SK-N-SH (cell line): ENCODE data around the gene RICTOR. TPM values are rescaled to one million over a fixed set of nuclear protein-coding genes. Genes with fewer than 3 reads are reported as not detected.

Experiments
- CTCF ChIA-PET: fragments of 300-600, 350-600 bp; formaldehyde crosslinking; extraction: SDS; loops from one replicate; lab custom pipeline; 2021; lab: Yijun Ruan, JAX
- POLR2A ChIA-PET: fragments of 350-600 bp; sonication (Branson Sonifier 250); formaldehyde crosslinking; extraction: SDS; loops from one replicate; lab custom pipeline; 2020; ENCODE audit warnings: antibody characterized with exemption, inconsistent platforms; lab: Yijun Ruan, JAX
- DNase-seq: peaks from one replicate; pipeline ENCODE4 v3.0.0; 2012
- H2AFZ ChIP-seq: fragments of 200-600 bp; sonication (generic); 2 replicates; pipeline ENCODE4 v1.8.1; 2016; ENCODE audit warnings: antibody characterized with exemption, mild to moderate bottlenecking, low read depth
- H3F3A ChIP-seq: fragments of 200-600 bp; sonication (generic); replicated peaks from 2 replicates; pipeline ENCODE3; 2016; ENCODE audit warnings: antibody characterized with exemption, mild to moderate bottlenecking; ENCODE audit not compliant: insufficient read depth
- H3K27ac ChIP-seq, 2 experiments: fragments of 200-500 bp in 1 of 2; fragments of 200-600 bp in 1 of 2; sonication (Bioruptor generic) in 1 of 2; sonication (generic), shearing (Covaris generic) in 1 of 2; 2 replicates each; pipeline versions ENCODE4 v1.5.1 to v1.6.1; 2014 to 2016; ENCODE audit warnings: low read depth in 2 of 2, inconsistent platforms in 1 of 2, low read length in 1 of 2, mild to moderate bottlenecking in 1 of 2, mixed read lengths in 1 of 2
- H3K27me3 ChIP-seq: fragments of 200-600 bp; sonication (generic), shearing (Covaris generic); 2 replicates; pipeline ENCODE4 v1.6.1; 2016; ENCODE audit warnings: mixed run types; ENCODE audit not compliant: insufficient read depth
- H3K36me3 ChIP-seq, 2 experiments: fragments of 200-500 bp in 1 of 2; fragments of 200-600 bp in 1 of 2; sonication (Bioruptor generic) in 1 of 2; sonication (generic) in 1 of 2; replicated peaks in 1 of 2; 2 replicates each; pipeline versions ENCODE3 to v1.5.1; 2014 to 2016; ENCODE audit warnings: low read length in 1 of 2, mild to moderate bottlenecking in 1 of 2; ENCODE audit not compliant: insufficient read depth in 2 of 2, control insufficient read depth in 1 of 2
- H3K4me1 ChIP-seq, 2 experiments: fragments of 200-500 bp in 1 of 2; fragments of 200-600 bp in 1 of 2; sonication (Bioruptor generic) in 1 of 2; sonication (generic), shearing (Covaris generic) in 1 of 2; 2 replicates each; pipeline versions ENCODE4 v1.5.1 to v1.6.1; 2014 to 2016; ENCODE audit warnings: low read depth in 1 of 2, low read length in 1 of 2, mixed run types in 1 of 2; ENCODE audit not compliant: insufficient read depth in 2 of 2, control insufficient read depth in 1 of 2
- H3K4me2 ChIP-seq: fragments of 200-600 bp; sonication (generic), shearing (Covaris generic); 2 replicates; pipeline ENCODE4 v1.6.1; 2017; ENCODE audit warnings: mixed run types
- H3K4me3 ChIP-seq, 2 experiments: fragments of 200-500 bp in 1 of 2; fragments of 200-600 bp in 1 of 2; sonication (Bioruptor generic) in 1 of 2; sonication (generic), shearing (Covaris generic) in 1 of 2; 2 replicates each; pipeline versions ENCODE4 v1.5.1 to v1.8.1; 2014 to 2016; ENCODE audit warnings: low read depth in 2 of 2, inconsistent platforms in 1 of 2, low read length in 1 of 2, mild to moderate bottlenecking in 1 of 2, mixed read lengths in 1 of 2, moderate library complexity in 1 of 2
- H3K79me2 ChIP-seq: fragments of 200-600 bp; sonication (generic); 2 replicates; pipeline ENCODE4 v1.8.1; 2017; ENCODE audit warnings: mild to moderate bottlenecking; ENCODE audit not compliant: insufficient read depth
- H3K9ac ChIP-seq: fragments of 200-600 bp; sonication (generic); 2 replicates; pipeline ENCODE4 v1.6.1; 2017; ENCODE audit warnings: mixed run types
- H3K9me2 ChIP-seq: fragments of 200-600 bp; sonication (generic); 2 replicates; pipeline ENCODE4 v1.6.1; 2017; ENCODE audit warnings: mixed run types
- H3K9me3 ChIP-seq: fragments of 200-600 bp; sonication (generic); 2 replicates; pipeline ENCODE4 v1.6.1; 2017; ENCODE audit warnings: mixed run types, mild to moderate bottlenecking, moderate library complexity
- H4K20me1 ChIP-seq: fragments of 200-600 bp; sonication (generic); 2 replicates; pipeline ENCODE4 v1.6.1; 2017; ENCODE audit warnings: mild to moderate bottlenecking, mixed run types; ENCODE audit not compliant: insufficient read depth
- MEF2A ChIP-seq: IDR thresholded peaks from 2 replicates; pipeline ENCODE4 v1.4.0; 2012; ENCODE audit warnings: low read depth, borderline replicate concordance
- POLR2AphosphoS5 ChIP-seq: IDR thresholded peaks from 2 replicates; pipeline ENCODE4 v1.6.1; 2012; ENCODE audit warnings: low read depth, low read length
- RCOR1 ChIP-seq: fragments of 150-350 bp; IDR thresholded peaks from 2 replicates; pipeline ENCODE4 v1.6.1; 2017; ENCODE audit warnings: antibody characterized with exemption, low read length
- RFX5 ChIP-seq: IDR thresholded peaks from 2 replicates; pipeline ENCODE4 v1.6.1; 2012; ENCODE audit warnings: mild to moderate bottlenecking, improper control_type of control experiment, low read length
- SIN3A ChIP-seq: IDR thresholded peaks from 2 replicates; pipeline ENCODE4 v1.6.1; 2012; ENCODE audit warnings: low read depth, mild to moderate bottlenecking, low read length, moderate library complexity, borderline replicate concordance
- SMC3 ChIP-seq: IDR thresholded peaks from 2 replicates; pipeline ENCODE4 v1.6.1; 2012; ENCODE audit warnings: low read depth, low read length, improper control_type of control experiment
- TCF12 ChIP-seq: IDR thresholded peaks from 2 replicates; pipeline ENCODE4 v1.4.0; 2012
- TEAD4 ChIP-seq: IDR thresholded peaks from 2 replicates; pipeline ENCODE4 v1.4.0; 2012; ENCODE audit warnings: mild to moderate bottlenecking, borderline replicate concordance; ENCODE audit not compliant: insufficient read depth
- YY1 ChIP-seq: IDR thresholded peaks from 2 replicates; pipeline ENCODE4 v1.4.0; 2012; ENCODE audit warnings: low read depth, mild to moderate bottlenecking
- WGBS: methylation state at CpG from one replicate; pipeline ENCODE4 v1.1.6; 2017; ENCODE audit warnings: low lambda C conversion rate; 5-methylcytosine and 5-hydroxymethylcytosine counted together
- polyA plus RNA-seq, 3 experiments: library from polyadenylated mRNA; depleted of rRNA; stranded (reverse); fragments of >200 nt; gene quantifications; 2 replicates each; pipeline ENCODE4 v1.2.3, GENCODE V29; 2012
- TF ChIP-seq, protein P1 (sequence below): fragments of 150-350 bp; IDR thresholded peaks from 2 replicates; pipeline ENCODE4 v1.6.1; 2017; ENCODE audit warnings: antibody characterized with exemption, low read length, low read depth, borderline replicate concordance
- TF ChIP-seq, protein P2 (sequence below): IDR thresholded peaks from 2 replicates; pipeline ENCODE4 v1.4.0; 2012; ENCODE audit warnings: low read depth, borderline replicate concordance
- TF ChIP-seq, protein P3 (sequence below): IDR thresholded peaks from 2 replicates; pipeline ENCODE4 v1.6.1; 2012; ENCODE audit warnings: mild to moderate bottlenecking, low read depth, low read length, moderate library complexity

RICTOR gene
- polyA plus RNA-seq, 1 of the 3 experiments (the other 2 are of a cell fraction), result 1.6 TPM

DNA sequence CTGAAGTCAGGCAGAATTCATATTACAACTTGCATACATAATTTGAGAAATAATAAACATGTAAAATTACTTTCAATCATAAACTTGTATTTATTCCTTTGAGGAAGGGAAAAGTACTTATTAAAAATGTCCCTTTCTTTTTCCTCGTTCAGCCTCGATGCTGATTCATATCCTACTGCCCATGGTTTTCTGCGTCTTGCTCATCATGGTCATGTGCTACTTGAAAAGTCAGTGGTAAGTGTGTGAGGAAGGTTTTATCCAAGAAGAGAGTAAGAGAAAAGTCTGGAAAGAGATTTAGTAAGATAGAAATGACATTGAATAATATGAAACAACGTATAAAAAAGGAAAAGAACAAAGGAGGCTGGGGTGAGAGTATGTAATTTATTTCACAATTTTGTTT is 142.5 kb downstream of the RICTOR start:
- no peak overlapping the region for H3K4me2 ChIP-seq
- no peaks in the 10 kb centered on the region for H3K9me2 ChIP-seq
- H3K36me3 ChIP-seq, result peaks cover 51 to 60% of the 10 kb centered on the region in 2 experiments
- 92% methylated on average over 4 of the region's 4 CpGs for WGBS
- no peaks in the 10 kb centered on the region for H3K27me3 ChIP-seq
- H4K20me1 ChIP-seq, result no peaks in the 10 kb centered on the region
- H2AFZ ChIP-seq, result no peak overlapping the region
- no peak overlapping the region for H3K9ac ChIP-seq
- ChIA-PET POLR2A (no interaction called here), CTCF (interaction anchor here (2.1 kb wide), 1 partner anchor 9 kb away, joined by 8 read pairs; no protein-coding TSS in a partner anchor)
- H3K9me3 ChIP-seq, result no peaks in the 10 kb centered on the region
- no peak for DNase-seq
- peaks cover 10% of the 10 kb centered on the region for H3F3A ChIP-seq
- no peak overlapping the region for H3K4me3 ChIP-seq
- no peaks in the 10 kb centered on the region for H3K4me1 ChIP-seq
- no peak overlapping the region for H3K27ac ChIP-seq
- no peaks in the 10 kb centered on the region for H3K79me2 ChIP-seq
- no peak for TF ChIP-seq TCF12
- TF ChIP-seq, protein P1, sequence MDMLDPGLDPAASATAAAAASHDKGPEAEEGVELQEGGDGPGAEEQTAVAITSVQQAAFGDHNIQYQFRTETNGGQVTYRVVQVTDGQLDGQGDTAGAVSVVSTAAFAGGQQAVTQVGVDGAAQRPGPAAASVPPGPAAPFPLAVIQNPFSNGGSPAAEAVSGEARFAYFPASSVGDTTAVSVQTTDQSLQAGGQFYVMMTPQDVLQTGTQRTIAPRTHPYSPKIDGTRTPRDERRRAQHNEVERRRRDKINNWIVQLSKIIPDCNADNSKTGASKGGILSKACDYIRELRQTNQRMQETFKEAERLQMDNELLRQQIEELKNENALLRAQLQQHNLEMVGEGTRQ, result no peak
- TF ChIP-seq YY1, result no peak
- TF ChIP-seq RFX5, result no peak
- no peak for TF ChIP-seq TEAD4
- no peak for TF ChIP-seq RCOR1
- no peak for TF ChIP-seq SMC3
- TF ChIP-seq, protein P2, sequence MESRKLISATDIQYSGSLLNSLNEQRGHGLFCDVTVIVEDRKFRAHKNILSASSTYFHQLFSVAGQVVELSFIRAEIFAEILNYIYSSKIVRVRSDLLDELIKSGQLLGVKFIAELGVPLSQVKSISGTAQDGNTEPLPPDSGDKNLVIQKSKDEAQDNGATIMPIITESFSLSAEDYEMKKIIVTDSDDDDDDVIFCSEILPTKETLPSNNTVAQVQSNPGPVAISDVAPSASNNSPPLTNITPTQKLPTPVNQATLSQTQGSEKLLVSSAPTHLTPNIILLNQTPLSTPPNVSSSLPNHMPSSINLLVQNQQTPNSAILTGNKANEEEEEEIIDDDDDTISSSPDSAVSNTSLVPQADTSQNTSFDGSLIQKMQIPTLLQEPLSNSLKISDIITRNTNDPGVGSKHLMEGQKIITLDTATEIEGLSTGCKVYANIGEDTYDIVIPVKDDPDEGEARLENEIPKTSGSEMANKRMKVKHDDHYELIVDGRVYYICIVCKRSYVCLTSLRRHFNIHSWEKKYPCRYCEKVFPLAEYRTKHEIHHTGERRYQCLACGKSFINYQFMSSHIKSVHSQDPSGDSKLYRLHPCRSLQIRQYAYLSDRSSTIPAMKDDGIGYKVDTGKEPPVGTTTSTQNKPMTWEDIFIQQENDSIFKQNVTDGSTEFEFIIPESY, result no peak
- TF ChIP-seq MEF2A, result no peak
- TF ChIP-seq POLR2AphosphoS5, result no peak
- TF ChIP-seq, protein P3, sequence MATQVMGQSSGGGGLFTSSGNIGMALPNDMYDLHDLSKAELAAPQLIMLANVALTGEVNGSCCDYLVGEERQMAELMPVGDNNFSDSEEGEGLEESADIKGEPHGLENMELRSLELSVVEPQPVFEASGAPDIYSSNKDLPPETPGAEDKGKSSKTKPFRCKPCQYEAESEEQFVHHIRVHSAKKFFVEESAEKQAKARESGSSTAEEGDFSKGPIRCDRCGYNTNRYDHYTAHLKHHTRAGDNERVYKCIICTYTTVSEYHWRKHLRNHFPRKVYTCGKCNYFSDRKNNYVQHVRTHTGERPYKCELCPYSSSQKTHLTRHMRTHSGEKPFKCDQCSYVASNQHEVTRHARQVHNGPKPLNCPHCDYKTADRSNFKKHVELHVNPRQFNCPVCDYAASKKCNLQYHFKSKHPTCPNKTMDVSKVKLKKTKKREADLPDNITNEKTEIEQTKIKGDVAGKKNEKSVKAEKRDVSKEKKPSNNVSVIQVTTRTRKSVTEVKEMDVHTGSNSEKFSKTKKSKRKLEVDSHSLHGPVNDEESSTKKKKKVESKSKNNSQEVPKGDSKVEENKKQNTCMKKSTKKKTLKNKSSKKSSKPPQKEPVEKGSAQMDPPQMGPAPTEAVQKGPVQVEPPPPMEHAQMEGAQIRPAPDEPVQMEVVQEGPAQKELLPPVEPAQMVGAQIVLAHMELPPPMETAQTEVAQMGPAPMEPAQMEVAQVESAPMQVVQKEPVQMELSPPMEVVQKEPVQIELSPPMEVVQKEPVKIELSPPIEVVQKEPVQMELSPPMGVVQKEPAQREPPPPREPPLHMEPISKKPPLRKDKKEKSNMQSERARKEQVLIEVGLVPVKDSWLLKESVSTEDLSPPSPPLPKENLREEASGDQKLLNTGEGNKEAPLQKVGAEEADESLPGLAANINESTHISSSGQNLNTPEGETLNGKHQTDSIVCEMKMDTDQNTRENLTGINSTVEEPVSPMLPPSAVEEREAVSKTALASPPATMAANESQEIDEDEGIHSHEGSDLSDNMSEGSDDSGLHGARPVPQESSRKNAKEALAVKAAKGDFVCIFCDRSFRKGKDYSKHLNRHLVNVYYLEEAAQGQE, result no peak

DNA sequence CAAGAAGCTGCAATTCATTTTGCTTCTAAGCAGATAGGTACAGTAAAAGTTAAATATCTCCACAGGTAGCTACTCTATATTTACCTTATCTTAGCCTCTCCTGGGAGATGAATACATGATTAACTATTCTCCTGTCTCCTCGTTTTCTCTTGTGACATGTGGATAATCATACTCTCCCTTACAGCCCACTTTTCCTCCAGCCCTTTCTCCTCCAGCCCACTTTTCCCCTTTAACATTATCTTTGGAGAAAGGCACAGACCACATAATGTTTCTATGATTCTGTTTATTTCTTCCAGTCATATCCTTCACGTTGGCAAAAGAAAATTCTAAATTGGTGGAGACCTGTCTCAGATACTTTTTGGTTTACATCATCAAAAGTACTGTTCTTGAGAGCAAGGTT is 144.4 kb downstream of the RICTOR start:
- no peaks in the 10 kb centered on the region for H4K20me1 ChIP-seq
- POLR2A ChIA-PET, result no interaction called here
- H3K79me2 ChIP-seq, result no peaks in the 10 kb centered on the region
- peaks cover 42 to 43% of the 10 kb centered on the region in 2 experiments for H3K36me3 ChIP-seq
- no peak overlapping the region for H3K4me2 ChIP-seq
- TF ChIP-seq, protein P1, result no peak
- no peak for TF ChIP-seq SIN3A
- no peak for TF ChIP-seq MEF2A
- TF ChIP-seq, all 33 proteins: peak for 0
- Histone ChIP-seq H3K27me3 (no peaks in the 10 kb centered on the region), H3F3A (peaks cover 21% of the 10 kb centered on the region), H3K27ac (no peak overlapping the region), H2AFZ (no peak overlapping the region), H3K4me3 (no peak overlapping the region), H3K9me2 (no peaks in the 10 kb centered on the region), H3K9ac (no peak overlapping the region), H3K4me1 (peaks cover 0 to 15% of the 10 kb centered on the region in 2 experiments; a peak in 2 of 4 replicates), H3K9me3 (no peaks in the 10 kb centered on the region)
- WGBS, result 48% methylated on average over 2 of the region's 2 CpGs
- CTCF ChIA-PET, result interaction anchor here (1.3 to 2.1 kb wide), 2 partner anchors 7 to 488 kb away, joined by 4 to 8 read pairs; no protein-coding TSS in a partner anchor
- no peak for DNase-seq
